H1 (cell line): ENCODE measurements around the gene CALR. TPM values are rescaled to one million over a fixed set of nuclear protein-coding genes. Genes with fewer than 3 reads are reported as not detected.

ENCODE experiments used
- CTCF ChIA-PET: fragments of 300-600 bp; sonication (Branson Sonifier 250); formaldehyde crosslinking; loops from one replicate; lab custom pipeline; 2021; ENCODE audit not compliant: partially characterized antibody; lab: Charles Lee
- POLR2A ChIA-PET: fragments of 300-600 bp; sonication (Branson Sonifier 250); formaldehyde crosslinking; loops from one replicate; lab custom pipeline; 2021; ENCODE audit warnings: inconsistent platforms; ENCODE audit not compliant: partially characterized antibody; lab: Charles Lee
- DNase-seq, 2 experiments: peaks; one replicate each; pipeline versions ENCODE4 v3.0.0 to v3.0.0-alpha.2; 2010 to 2022; ENCODE audit warnings: low spot score in 2 of 2, low read depth in 1 of 2, mixed read lengths in 1 of 2
- FAIRE-seq: peaks from 2 replicates; lab custom pipeline; 2011; peaks lifted over from hg19 to GRCh38; lab: Jason Lieb, UNC
- H2AFZ ChIP-seq: 2 replicates; pipeline ENCODE4 v1.8.1; 2012; ENCODE audit warnings: low read length, inconsistent platforms
- H2AK5ac ChIP-seq: 2 replicates; pipeline ENCODE4 v1.6.1; 2013; ENCODE audit warnings: low read depth, low read length
- H2BK120ac ChIP-seq: replicated peaks from 2 replicates; pipeline ENCODE3; 2013; ENCODE audit warnings: low read depth, low read length, inconsistent platforms
- H2BK12ac ChIP-seq: 2 replicates; pipeline ENCODE4 v1.6.1; 2013; ENCODE audit warnings: low read depth, low read length
- H2BK15ac ChIP-seq: 2 replicates; pipeline ENCODE4 v1.6.1; 2013; ENCODE audit warnings: low read length
- H2BK20ac ChIP-seq: 2 replicates; pipeline ENCODE4 v1.6.1; 2013; ENCODE audit warnings: low read length
- H2BK5ac ChIP-seq: 2 replicates; pipeline ENCODE4 v1.6.1; 2013; ENCODE audit warnings: low read depth, low read length
- H3K14ac ChIP-seq: 2 replicates; pipeline ENCODE4 v1.6.1; 2013; ENCODE audit warnings: inconsistent platforms; ENCODE audit not compliant: insufficient read length
- H3K18ac ChIP-seq: 2 replicates; pipeline ENCODE4 v1.6.1; 2013; ENCODE audit warnings: low read length; ENCODE audit errors: extremely low read depth
- H3K23ac ChIP-seq: 2 replicates; pipeline ENCODE4 v1.6.1; 2013; ENCODE audit warnings: inconsistent platforms; ENCODE audit not compliant: insufficient read length
- H3K23me2 ChIP-seq: 2 replicates; pipeline ENCODE4 v1.6.1; 2013; ENCODE audit warnings: low read depth, low read length
- H3K27ac ChIP-seq: 2 replicates; pipeline ENCODE4 v1.6.1; 2011; ENCODE audit warnings: low read depth, low read length, inconsistent platforms
- H3K27me3 ChIP-seq, 4 experiments: replicated peaks in 1 of 4; 1 replicate in 1 of 4; 2 replicates in 3 of 4; pipeline versions ENCODE4 v1.6.1 to v1.8.1; 2011 to 2013; ENCODE audit warnings: low read length in 3 of 4, mild to moderate bottlenecking in 3 of 4, inconsistent platforms in 2 of 4, mixed read lengths in 2 of 4, moderate library complexity in 1 of 4; ENCODE audit not compliant: control insufficient read depth in 3 of 4, insufficient read depth in 3 of 4; ENCODE audit errors: extremely low read depth in 1 of 4
- H3K36me3 ChIP-seq, 4 experiments: 2 replicates each; pipeline versions ENCODE4 v1.6.1 to v1.8.1; 2011 to 2013; ENCODE audit warnings: mild to moderate bottlenecking in 4 of 4, low read length in 3 of 4, moderate library complexity in 2 of 4, control low read depth in 1 of 4, inconsistent platforms in 1 of 4; ENCODE audit not compliant: insufficient read depth in 4 of 4, control insufficient read depth in 2 of 4
- H3K4ac ChIP-seq: replicated peaks from 2 replicates; pipeline ENCODE3; 2013; ENCODE audit warnings: low read length, low read depth, mixed read lengths, inconsistent platforms; ENCODE audit not compliant: insufficient read length
- H3K4me1 ChIP-seq, 4 experiments: replicated peaks in 1 of 4; 1 replicate in 1 of 4; 2 replicates in 3 of 4; pipeline versions ENCODE4 v1.6.1 to v1.8.1; 2011 to 2013; ENCODE audit warnings: low read length in 3 of 4, inconsistent platforms in 2 of 4, mixed read lengths in 1 of 4; ENCODE audit not compliant: insufficient read depth in 4 of 4, control insufficient read depth in 3 of 4
- H3K4me2 ChIP-seq, 2 experiments: 2 replicates each; pipeline versions ENCODE4 v1.6.1 to v1.8.1; 2011 to 2013; ENCODE audit warnings: low read depth in 2 of 2, low read length in 2 of 2, control low read depth in 1 of 2, inconsistent platforms in 1 of 2, mild to moderate bottlenecking in 1 of 2; ENCODE audit not compliant: insufficient read depth in 1 of 2
- H3K4me3 ChIP-seq, 4 experiments: fragments of 200-600, 300-600 bp in 1 of 4; sonication (generic), shearing (Covaris generic), sonication (Bioruptor Twin) in 1 of 4; 2 replicates each; pipeline versions ENCODE4 v1.5.1 to v1.8.1; 2011 to 2016; ENCODE audit warnings: low read length in 4 of 4, low read depth in 3 of 4, control low read depth in 2 of 4, inconsistent platforms in 2 of 4, mild to moderate bottlenecking in 2 of 4, mixed read lengths in 1 of 4, moderate library complexity in 1 of 4; ENCODE audit not compliant: insufficient read depth in 2 of 4; ENCODE audit errors: extremely low read depth in 1 of 4
- H3K56ac ChIP-seq: replicated peaks from 2 replicates; pipeline ENCODE3; 2013; ENCODE audit warnings: low read depth, mild to moderate bottlenecking, mixed read lengths, low read length, inconsistent platforms; ENCODE audit not compliant: insufficient read length
- H3K79me1 ChIP-seq: 2 replicates; pipeline ENCODE4 v1.6.1; 2013; ENCODE audit warnings: low read depth, low read length, control low read depth
- H3K79me2 ChIP-seq, 2 experiments: 2 replicates each; pipeline versions ENCODE4 v1.6.1 to v1.8.1; 2012 to 2013; ENCODE audit warnings: low read length in 2 of 2, mild to moderate bottlenecking in 2 of 2, inconsistent platforms in 1 of 2; ENCODE audit not compliant: insufficient read depth in 2 of 2, control insufficient read depth in 1 of 2
- H3K9ac ChIP-seq, 4 experiments: replicated peaks in 1 of 4; 1 replicate in 1 of 4; 2 replicates in 3 of 4; pipeline versions ENCODE4 v1.6.1 to v1.8.1; 2011 to 2013; ENCODE audit warnings: low read depth in 3 of 4, low read length in 3 of 4, control low read depth in 2 of 4, mild to moderate bottlenecking in 2 of 4, moderate library complexity in 2 of 4, inconsistent platforms in 1 of 4; ENCODE audit errors: extremely low read depth in 1 of 4
- H3K9me3 ChIP-seq, 2 experiments: 2 replicates each; pipeline versions ENCODE4 v1.6.1 to v1.8.1; 2012 to 2013; ENCODE audit warnings: mild to moderate bottlenecking in 2 of 2, moderate library complexity in 2 of 2, control low read depth in 1 of 2, inconsistent platforms in 1 of 2, low read depth in 1 of 2, low read length in 1 of 2, mixed read lengths in 1 of 2; ENCODE audit not compliant: insufficient read depth in 2 of 2
- H4K20me1 ChIP-seq, 2 experiments: replicated peaks in 1 of 2; 2 replicates each; pipeline versions ENCODE3 to v1.8.1; 2011 to 2013; ENCODE audit warnings: inconsistent platforms in 2 of 2, low read length in 2 of 2, mild to moderate bottlenecking in 1 of 2; ENCODE audit not compliant: insufficient read depth in 2 of 2, control insufficient read depth in 1 of 2
- H4K5ac ChIP-seq: 2 replicates; pipeline ENCODE4 v1.6.1; 2013; ENCODE audit warnings: low read length, low read depth, mixed read lengths, inconsistent platforms; ENCODE audit not compliant: insufficient read length
- H4K8ac ChIP-seq: 2 replicates; pipeline ENCODE4 v1.8.0; 2013; ENCODE audit warnings: mild to moderate bottlenecking, moderate library complexity, low read length, inconsistent platforms; ENCODE audit not compliant: insufficient read depth; ENCODE audit errors: extremely low read depth
- H4K91ac ChIP-seq: replicated peaks from 2 replicates; pipeline ENCODE3; 2013; ENCODE audit warnings: low read length, mixed read lengths, inconsistent platforms; ENCODE audit not compliant: insufficient read length
- BACH1 ChIP-seq: IDR thresholded peaks from 2 replicates; pipeline ENCODE4 v1.6.1; 2012; ENCODE audit warnings: low read length, improper control_type of control experiment
- BCL11A ChIP-seq, 2 experiments: IDR thresholded peaks; one replicate each; pipeline ENCODE4 v1.6.1; 2011; ENCODE audit warnings: low read depth in 2 of 2, low read length in 2 of 2, mild to moderate bottlenecking in 2 of 2
- GABPA ChIP-seq: IDR thresholded peaks from 2 replicates; pipeline ENCODE4 v1.6.1; 2011; ENCODE audit warnings: mild to moderate bottlenecking, low read length, moderate library complexity, borderline replicate concordance; ENCODE audit not compliant: insufficient read depth
- MAX ChIP-seq: IDR thresholded peaks from 2 replicates; pipeline ENCODE4 v1.6.1; 2012; ENCODE audit warnings: inconsistent platforms
- POLR2A ChIP-seq, 2 experiments: IDR thresholded peaks; 1 replicate in 1 of 2; 2 replicates in 1 of 2; pipeline ENCODE4 v1.6.1; 2011; ENCODE audit warnings: low read depth in 2 of 2, low read length in 2 of 2, mild to moderate bottlenecking in 2 of 2; ENCODE audit errors: control extremely low read depth in 1 of 2
- RNF2 ChIP-seq: fragments of 200-900, 300-1000 bp; sonication (generic); IDR thresholded peaks from 2 replicates; pipeline ENCODE4 v1.7.1; 2016; ENCODE audit warnings: borderline replicate concordance, low read depth, mild to moderate bottlenecking, antibody characterized with exemption, low read length; ENCODE audit not compliant: poor library complexity, severe bottlenecking; ENCODE audit errors: missing control alignments
- WGBS, 2 experiments: shearing (Covaris generic) in 1 of 2; methylation state at CpG; one replicate each; pipeline versions ENCODE4 v1.1.6 to v1.1.7; 2013 to 2015; ENCODE audit warnings: low lambda C conversion rate in 2 of 2, mixed read lengths in 2 of 2, inconsistent platforms in 1 of 2, low coverage in 1 of 2, missing lambda C conversion rate in 1 of 2; ENCODE audit not compliant: insufficient replicate concordance in 2 of 2, insufficient coverage in 1 of 2, insufficient read length in 1 of 2; ENCODE audit errors: extremely low coverage in 1 of 2, missing lambda C conversion rate in 1 of 2; 5-methylcytosine and 5-hydroxymethylcytosine counted together
- polyA plus RNA-seq, 7 experiments: library from polyadenylated mRNA; depleted of rRNA in 3 of 7; stranded (reverse) in 5 of 7; unstranded in 2 of 7; fragments of >200 nt in 5 of 7; fragments of 200-250 nt in 2 of 7; gene quantifications; 1 replicate in 5 of 7; 2 replicates in 1 of 7; 4 replicates in 1 of 7; pipeline versions ENCODE4 v1.2.1 to v1.2.3, GENCODE V29; 2011 to 2013; ENCODE audit warnings: missing spikeins in 2 of 7, mixed read lengths in 2 of 7
- total RNA-seq: library from RNA; stranded (reverse); fragmentation: NEBNext Ultra II Directional; extraction: Animal tissue kit (Norgen Biotek cat#: 25700); gene quantifications from 2 replicates; pipeline ENCODE4 v1.2.1, GENCODE V29; 2021

Gene CALR
- total and polyA plus RNA-seq, 2 of the 8 experiments (the other 6 are each of a cell fraction or from before 2014, with no cell fraction given) = 591 to 1,155 TPM

DNA sequence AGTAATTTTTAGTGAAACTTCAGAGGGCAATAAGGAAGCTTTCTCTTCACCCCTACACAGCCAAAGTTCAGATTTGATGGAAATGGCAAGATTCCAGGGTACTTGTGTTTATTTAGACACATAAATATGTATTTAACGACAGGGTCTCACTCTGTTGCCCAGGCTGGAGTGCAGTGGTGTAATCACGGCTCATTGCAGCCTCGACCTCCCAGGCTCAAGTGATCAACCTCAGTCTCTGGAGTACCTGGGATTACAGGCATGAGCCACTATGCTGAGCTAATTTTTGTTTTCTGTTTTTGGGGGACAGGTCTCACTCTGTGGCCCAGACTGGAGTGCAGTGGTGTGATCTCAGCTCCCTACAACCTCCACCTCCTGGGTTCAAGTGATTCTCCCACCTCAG is 17.4 kb upstream of the CALR start:
- H4K8ac ChIP-seq = no peak overlapping the region
- H3K79me2 ChIP-seq = no peaks in the 10 kb centered on the region
- TF ChIP-seq BACH1 (no peak), POLR2A (IDR thresholded peaks at IDR 0.05; ENCODE audit: control extremely low read depth in 1 of 2, low read depth in 2 of 2, low read length in 2 of 2) (no peak), MAX (no peak), BCL11A (IDR thresholded peaks at IDR 0.05; ENCODE audit: low read depth in 2 of 2, low read length in 2 of 2) (no peak), RNF2 (no peak), GABPA (no peak)
- no peak overlapping the region for H3K56ac ChIP-seq
- 93% methylated on average over 3 of the region's 3 CpGs; no CpG with 5 or more reads in 1 of the 2 experiments for WGBS, 2 experiments
- no peak overlapping the region for H3K9ac ChIP-seq
- H2BK12ac ChIP-seq = no peak overlapping the region
- no peak overlapping the region for H4K5ac ChIP-seq
- no peak overlapping the region for H2AK5ac ChIP-seq
- no peak overlapping the region for H3K23ac ChIP-seq
- no peaks in the 10 kb centered on the region for H3K79me1 ChIP-seq
- H2AFZ ChIP-seq = no peak overlapping the region
- CTCF ChIA-PET = interaction anchor here (0.6 kb wide), 1 partner anchor 56 kb away, joined by 5 read pairs; no protein-coding TSS in a partner anchor
- H3K4me1 ChIP-seq = peaks cover 0 to 2% (median 0%) of the 10 kb centered on the region in 4 experiments; a peak in 1 of 7 replicates
- POLR2A ChIA-PET = interaction anchor here (0.7 to 13.9 kb wide), 15 partner anchors 8 to 48 kb away, joined by 3 to 180 read pairs (median 6); partner anchors contain the start of genes CALR, DNASE2, FARSA and GADD45GIP1
- H4K91ac ChIP-seq = no peak overlapping the region
- peaks cover 6 to 12% (median 11%) of the 10 kb centered on the region in 4 experiments for H3K27me3 ChIP-seq
- H3K18ac ChIP-seq = no peak overlapping the region
- H3K36me3 ChIP-seq = peaks cover 18 to 36% (median 28%) of the 10 kb centered on the region in 4 experiments; a peak in 7 of 8 replicates
- no peak overlapping the region for H2BK20ac ChIP-seq
- peaks cover 2 to 9% of the 10 kb centered on the region in 2 experiments; a peak in 1 of 4 replicates for H3K9me3 ChIP-seq
- FAIRE-seq (no peak), DNase-seq (no peak)
- H4K20me1 ChIP-seq = peaks cover 0 to 3% of the 10 kb centered on the region in 2 experiments
- H3K14ac ChIP-seq = no peak overlapping the region
- H2BK5ac ChIP-seq = no peak overlapping the region
- H3K23me2 ChIP-seq = no peaks in the 10 kb centered on the region
- no peak overlapping the region for H3K4me3 ChIP-seq
- H3K4me2 ChIP-seq = no peak overlapping the region
- H2BK120ac ChIP-seq = no peak overlapping the region
- H3K4ac ChIP-seq = no peak overlapping the region
- H3K27ac ChIP-seq = no peak overlapping the region
- H2BK15ac ChIP-seq = no peak overlapping the region
